ENCODE data around the gene EDN3.

The EDN3 gene

GRCh38 chr20:59323731-59324130 is 23.3 kb downstream of the EDN3 start:
- DNase-seq (ENCODE audit: low read depth in 2 of 2): no peak
- no peak for TF ChIP-seq CTCF (IDR thresholded peaks at IDR 0.05; ENCODE audit: low read depth, low read length)
- no peak overlapping the region for H3K4me3 ChIP-seq (replicated peaks in 1 of 2; ENCODE audit: low read depth in 2 of 2, low read length in 2 of 2)

- no peak overlapping the region for H3K4me3 ChIP-seq (replicated peaks in 1 of 2; ENCODE audit: low read depth in 2 of 2, low read length in 2 of 2)
- no peak for TF ChIP-seq CTCF (IDR thresholded peaks at IDR 0.05; ENCODE audit: low read depth, low read length)
- DNase-seq (ENCODE audit: low read depth in 2 of 2): no peak
These were observed 24.2 kb downstream of the EDN3 start for GRCh38 chr20:59324521-59325141.

- no peak overlapping the region for H3K4me3 ChIP-seq (replicated peaks in 1 of 2; ENCODE audit: low read depth in 2 of 2, low read length in 2 of 2)
- no peak for TF ChIP-seq CTCF (IDR thresholded peaks at IDR 0.05; ENCODE audit: low read depth, low read length)
- no peak for DNase-seq (ENCODE audit: low read depth in 2 of 2)
These were observed 24.7 kb downstream of the EDN3 start for GRCh38 chr20:59325142-59325523.

- no peak for TF ChIP-seq CTCF (IDR thresholded peaks at IDR 0.05; ENCODE audit: low read depth, low read length)
- no peak overlapping the region for H3K4me3 ChIP-seq (replicated peaks in 1 of 2; ENCODE audit: low read depth in 2 of 2, low read length in 2 of 2)
- DNase-seq (ENCODE audit: low read depth in 2 of 2): no peak
These were observed 25.8 kb downstream of the EDN3 start for GRCh38 chr20:59326188-59326587.

- no peak overlapping the region for H3K4me3 ChIP-seq (replicated peaks in 1 of 2; ENCODE audit: low read depth in 2 of 2, low read length in 2 of 2)
- TF ChIP-seq CTCF (IDR thresholded peaks at IDR 0.05; ENCODE audit: low read depth, low read length): no peak
- DNase-seq (ENCODE audit: low read depth in 2 of 2): no peak
These were observed 27.7 kb downstream of the EDN3 start for GRCh38 chr20:59328071-59328470.

- no peak overlapping the region for H3K4me3 ChIP-seq (replicated peaks in 1 of 2; ENCODE audit: low read depth in 2 of 2, low read length in 2 of 2)
- DNase-seq (ENCODE audit: low read depth in 2 of 2): no peak
- no peak for TF ChIP-seq CTCF (IDR thresholded peaks at IDR 0.05; ENCODE audit: low read depth, low read length)
These were observed 31.4 kb downstream of the EDN3 start for GRCh38 chr20:59331721-59332329.

Measured in cardiac fibroblast (primary cell).